GM19351 (cell line): ENCODE data around the gene DOCK8.

Source experiments
- ATAC-seq: cut with Tn5 transposase; IDR thresholded peaks from one replicate; pipeline ENCODE4 v1.9.1; 2021; ENCODE audit warnings: mild to moderate bottlenecking, moderate library complexity; ENCODE audit not compliant: unreplicated experiment

Gene DOCK8

DNA sequence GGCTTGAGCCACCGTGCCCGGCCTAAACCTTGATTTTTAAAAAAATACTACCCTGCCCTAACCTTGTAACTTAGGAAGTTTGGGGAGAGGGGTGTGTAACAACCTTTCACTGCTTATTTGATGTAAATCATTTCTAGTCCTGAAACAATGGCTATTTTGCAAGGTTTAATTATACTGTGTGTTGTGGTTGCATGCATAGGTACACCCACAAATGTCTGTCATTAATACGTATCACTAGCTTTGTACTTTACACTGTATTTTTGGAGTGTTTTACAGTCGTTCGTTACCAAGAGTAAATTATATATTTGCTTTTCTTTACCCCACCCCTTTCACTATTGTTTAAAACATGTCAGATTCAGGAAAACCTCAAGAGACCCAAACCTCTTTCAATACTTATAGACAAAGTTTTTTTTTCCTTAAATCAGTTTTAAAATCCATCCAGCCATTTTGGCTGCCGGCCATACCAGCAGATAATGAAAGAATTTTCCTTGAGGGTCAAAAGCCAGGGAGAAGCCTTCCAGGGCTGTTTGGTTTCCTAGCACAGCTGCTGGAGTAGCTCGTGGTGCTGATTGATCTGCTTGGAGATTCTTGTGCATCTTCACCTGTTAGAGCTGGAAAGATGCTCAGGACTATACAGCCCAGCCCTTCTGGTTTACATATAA lies 50.7 kb downstream of the DOCK8 start:
- ATAC-seq: no peak

DNA sequence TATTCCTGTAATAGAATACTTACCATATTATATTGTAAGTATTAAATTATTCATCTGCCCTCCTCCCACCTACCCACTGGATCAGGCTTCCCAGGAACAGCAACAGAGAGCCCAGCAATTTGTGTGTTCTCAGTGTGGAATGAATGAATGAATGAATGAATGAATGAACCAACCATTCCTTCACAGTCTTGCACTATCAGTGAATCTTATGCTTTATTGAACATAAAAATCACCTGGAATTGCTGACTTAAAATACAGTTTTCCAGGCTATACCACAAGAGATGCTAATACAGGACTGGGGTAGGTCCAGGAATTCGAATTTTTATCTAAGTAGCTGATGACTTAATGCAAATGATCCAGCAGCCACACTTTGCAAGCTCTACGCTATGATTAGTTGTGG lies 51.6 kb downstream of the DOCK8 start:
- no peak for ATAC-seq

GRCh38 chr9:268616-269015 lies 54.0 kb downstream of the DOCK8 start:
- ATAC-seq: no peak

GRCh38 chr9:269081-269711 lies 54.5 kb downstream of the DOCK8 start:
- no peak for ATAC-seq

DNA sequence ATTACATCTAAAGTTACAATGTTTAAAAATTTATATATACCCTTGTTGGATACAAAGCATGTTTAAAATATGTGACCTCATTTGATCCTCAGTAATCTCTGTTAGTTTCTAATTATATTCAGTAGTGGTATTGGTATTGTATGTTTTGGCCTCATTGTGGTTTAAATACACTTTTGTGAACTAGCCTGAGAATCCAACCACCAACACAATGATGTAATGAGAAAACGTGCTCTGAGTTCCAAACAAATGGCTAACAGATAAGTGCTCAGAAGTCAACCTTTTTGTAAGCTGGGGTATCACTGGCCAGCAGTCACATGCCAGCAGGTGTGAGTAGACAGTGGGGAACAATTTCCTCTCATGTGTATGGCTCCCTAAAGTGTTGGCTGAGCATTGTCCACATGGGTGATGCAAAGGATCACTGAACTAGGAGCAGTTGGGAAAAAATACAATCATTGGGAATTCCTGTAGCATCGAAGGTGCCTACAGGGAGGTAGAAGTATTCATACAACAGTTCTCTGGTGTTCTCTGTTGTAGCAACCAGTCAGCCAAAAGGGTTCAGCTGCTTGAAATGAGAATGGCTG lies 56.1 kb downstream of the DOCK8 start:
- ATAC-seq: no peak

DNA sequence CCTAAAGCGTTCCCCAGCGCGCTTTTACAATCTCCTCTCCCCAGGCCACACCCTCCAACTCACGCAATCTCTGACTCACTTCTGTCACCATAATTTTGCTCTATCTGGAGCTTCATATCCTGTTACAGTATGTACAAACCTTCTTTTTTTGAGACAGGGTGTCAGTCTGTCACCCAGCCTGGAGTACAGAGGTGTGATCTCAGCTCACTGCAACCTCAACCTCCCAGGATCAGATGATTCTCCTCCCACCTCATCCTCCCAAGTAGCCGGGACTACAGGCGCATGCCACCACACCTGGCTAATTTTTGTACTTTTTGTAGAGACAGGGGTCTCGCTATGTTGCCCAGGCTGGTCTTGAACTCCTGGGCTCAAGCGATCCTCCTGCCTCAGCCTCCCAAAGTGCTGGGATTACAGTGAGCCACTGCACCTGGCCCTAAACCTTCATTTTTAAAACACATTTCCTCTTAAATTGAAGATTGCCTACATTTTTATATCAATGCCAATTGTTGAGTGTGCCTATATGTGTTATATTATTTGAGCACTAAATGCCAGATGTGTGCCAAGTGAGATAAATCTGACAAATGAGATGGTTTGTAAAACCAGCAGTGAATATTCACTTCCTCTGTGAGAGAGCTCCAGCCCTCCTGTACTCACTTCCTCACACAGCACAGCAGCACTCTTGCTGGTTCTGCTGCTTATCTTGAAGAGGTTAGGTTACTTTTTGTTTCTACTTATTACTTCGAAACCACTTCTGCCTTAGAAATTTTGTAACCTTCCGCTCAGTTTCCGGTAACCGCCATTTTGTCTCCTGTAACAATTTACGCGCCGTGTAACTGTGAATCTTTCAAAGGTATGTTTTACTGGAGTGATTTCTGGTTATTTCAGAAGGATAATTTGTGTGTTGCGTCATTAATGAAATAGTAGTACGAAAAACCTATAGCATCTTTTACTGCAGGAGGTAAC lies 57.9 kb downstream of the DOCK8 start:
- peak; percentile 97 for ATAC-seq

DNA sequence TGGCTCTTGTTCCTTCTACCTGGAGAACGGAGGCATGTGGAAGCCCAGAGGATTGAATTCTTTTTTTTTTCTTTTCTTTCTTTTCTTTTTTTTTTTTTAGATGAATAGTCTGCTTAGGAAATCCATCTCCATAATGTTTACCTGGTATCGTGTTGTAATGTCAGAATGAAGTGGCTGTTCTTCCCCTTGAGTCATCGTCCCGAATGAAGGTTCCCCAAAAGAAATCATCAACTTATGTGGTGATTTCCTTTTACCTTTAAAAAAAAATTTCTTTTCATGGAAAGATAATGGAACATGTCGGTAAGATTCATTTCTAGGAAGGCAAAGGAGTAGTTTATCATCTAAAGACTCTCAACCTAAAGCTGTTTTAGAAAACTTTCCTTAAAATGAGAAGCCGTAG lies 59.7 kb downstream of the DOCK8 start:
- no peak for ATAC-seq

GRCh38 chr9:277601-278295 lies 63.1 kb downstream of the DOCK8 start:
- no peak for ATAC-seq

- peak; percentile 56 for ATAC-seq
Measured at GRCh38 chr9:278651-279050, 64.0 kb downstream of the DOCK8 start.

DNA sequence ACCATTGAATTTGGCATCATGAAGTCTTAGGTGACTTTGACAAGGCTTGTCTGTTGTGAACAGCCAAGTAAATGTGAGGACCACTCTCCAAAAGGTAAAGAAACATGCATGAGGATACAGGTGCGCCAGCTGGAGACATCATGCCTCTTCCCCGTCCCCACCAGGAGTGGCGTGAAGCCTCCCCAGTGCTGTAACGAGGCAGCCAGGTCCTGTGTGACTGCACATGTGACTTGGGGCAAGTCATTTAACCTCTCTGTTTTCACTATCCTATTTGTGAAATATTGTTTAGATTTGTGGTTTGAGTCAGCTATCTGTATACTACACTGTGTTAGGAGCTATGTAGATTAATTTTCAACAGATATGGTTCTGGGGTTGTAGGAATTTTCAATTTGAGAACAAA lies 65.0 kb downstream of the DOCK8 start:
- no peak for ATAC-seq

- peak; percentile 60 for ATAC-seq
Measured at GRCh38 chr9:281741-282645, 67.3 kb downstream of the DOCK8 start.

DNA sequence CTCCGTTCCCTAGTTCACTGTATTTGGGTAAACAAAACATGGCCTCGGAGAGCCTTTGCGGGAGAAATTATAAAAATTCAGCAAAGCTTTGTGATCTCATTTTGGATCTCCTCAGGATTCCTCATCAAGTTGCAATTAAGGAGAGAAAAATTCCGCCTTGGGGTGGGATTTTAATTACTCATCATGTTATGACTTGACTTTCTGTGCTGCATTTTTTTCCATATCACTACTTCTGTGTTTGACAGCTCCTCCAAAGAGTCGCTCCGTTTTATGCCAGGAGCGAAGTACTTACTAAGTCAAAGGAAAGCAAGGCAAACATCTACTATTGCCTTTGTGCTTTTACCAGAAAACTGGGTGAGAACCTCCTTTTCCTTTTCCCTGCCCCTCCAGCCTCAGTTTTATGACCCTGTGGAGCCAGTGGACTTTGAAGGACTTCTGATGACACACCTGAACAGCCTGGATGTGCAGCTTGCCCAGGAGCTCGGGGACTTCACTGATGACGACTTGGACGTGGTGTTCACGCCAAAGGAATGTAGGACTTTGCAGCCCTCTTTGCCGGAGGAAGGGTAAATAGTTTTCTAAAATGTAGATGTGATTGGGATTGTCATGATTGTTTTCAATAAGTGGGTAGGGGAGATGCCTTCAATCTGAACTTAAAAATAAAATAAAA lies 71.5 kb downstream of the DOCK8 start:
- ATAC-seq: no peak

- ATAC-seq: no peak
Measured at GRCh38 chr9:289121-289520, 74.5 kb downstream of the DOCK8 start.

GRCh38 chr9:292915-293314 lies 78.2 kb downstream of the DOCK8 start:
- ATAC-seq: no peak

DNA sequence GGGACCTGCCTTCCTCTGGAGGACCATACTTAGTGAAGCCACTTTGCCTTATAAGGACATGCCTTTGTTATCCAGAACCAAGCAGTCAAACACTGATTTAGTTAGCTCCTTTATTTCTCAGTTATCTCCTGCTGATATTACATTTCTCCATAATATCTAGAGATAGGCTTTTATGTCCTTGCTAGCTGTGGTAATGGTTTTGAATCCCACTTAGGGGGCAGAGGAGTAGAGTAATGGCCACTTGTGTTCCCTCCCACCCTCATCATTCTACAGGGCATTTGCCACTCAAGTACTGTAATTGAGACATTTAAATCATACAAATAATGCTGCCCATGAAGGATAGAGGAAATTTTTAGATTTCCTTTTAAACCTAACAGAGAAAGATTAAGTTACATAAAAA lies 80.9 kb downstream of the DOCK8 start:
- ATAC-seq: no peak

GRCh38 chr9:296411-296810 lies 81.7 kb downstream of the DOCK8 start:
- no peak for ATAC-seq

DNA sequence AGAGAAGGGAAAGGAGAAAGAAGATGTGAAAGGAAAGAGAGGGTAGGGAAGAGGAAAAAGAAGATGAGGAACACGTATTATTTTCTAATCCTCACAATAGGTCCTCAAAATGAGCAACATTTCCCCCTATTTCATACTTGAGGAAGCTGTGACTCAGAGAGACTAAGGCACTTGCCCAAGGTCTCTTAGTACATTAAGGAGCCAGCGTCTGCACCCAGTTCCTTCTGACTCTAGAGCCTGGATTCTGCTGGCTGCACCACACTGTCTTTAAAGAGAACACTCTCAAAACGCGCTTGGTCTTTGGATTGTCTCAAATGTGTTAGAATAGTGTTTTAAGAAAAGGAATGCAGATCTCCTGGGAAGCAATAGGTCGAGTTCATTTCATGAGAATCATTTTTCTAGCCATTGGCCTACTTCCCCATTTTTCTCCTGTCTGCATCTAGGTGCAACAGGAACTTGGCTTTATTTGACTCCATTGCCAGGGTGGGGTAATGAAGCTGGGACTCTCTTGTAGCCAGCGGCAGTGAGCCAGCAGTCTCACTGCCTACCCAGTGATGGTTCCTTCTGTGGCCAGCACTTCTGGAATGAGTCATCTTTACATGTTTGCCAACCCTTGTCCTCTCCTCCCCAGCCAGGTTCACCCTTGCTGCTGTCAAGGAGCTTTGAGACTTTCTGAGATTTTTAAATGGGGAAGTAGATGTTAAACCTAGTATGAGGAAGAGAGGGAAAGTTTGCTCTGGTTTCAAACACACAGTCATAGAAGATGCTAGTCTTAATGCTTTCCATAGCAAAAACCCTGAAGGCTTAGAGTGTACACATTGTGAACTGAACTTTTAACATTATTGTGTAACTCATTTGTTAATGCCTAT lies 82.7 kb downstream of the DOCK8 start:
- peak; percentile 95 for ATAC-seq

DNA sequence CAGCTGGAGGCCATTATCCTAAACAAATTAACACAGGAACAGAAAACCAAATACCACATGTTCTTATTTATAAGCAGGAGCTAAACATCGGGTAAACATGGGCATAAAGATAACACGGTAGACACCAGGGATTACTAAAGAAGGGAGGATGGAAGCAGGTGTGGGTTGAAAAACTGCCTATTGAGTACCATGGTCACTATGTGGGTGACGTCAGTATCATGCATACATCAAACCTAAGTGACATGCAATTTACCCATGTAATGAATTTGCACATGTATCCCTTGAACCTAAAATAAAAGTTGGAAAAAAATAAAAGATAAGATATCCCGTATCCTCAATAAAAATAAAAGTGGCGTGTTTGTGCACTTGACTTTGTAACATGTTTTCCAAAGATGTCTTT lies 88.8 kb downstream of the DOCK8 start:
- no peak for ATAC-seq
